HG03066 (cell line): Measurements from ENCODE around the gene FAM240B.

ENCODE experiments used
- ATAC-seq: cut with Tn5 transposase; IDR thresholded peaks from one replicate; pipeline ENCODE4 v1.9.1; 2021; ENCODE audit warnings: low read depth; ENCODE audit not compliant: unreplicated experiment

Gene FAM240B

DNA sequence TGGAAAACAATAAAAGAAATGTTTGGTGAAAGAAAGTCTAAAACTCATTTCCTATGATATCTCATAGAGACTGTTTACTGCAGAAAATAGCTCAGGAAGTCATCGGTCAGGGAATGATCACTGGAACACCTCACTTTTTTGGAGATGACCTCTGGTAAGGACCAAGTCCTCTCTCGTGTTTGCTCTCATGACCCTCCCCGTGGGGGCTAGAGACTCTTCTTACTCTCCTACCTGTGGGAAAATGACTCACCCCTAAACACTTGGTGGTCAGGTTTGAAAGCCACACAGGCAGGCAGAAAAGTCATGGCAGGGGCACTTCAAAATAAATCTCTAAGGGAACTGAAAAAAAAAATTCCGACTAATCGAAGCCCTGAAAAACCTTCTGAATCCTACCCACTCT is 48.2 kb downstream of the FAM240B start:
- no peak for ATAC-seq

DNA sequence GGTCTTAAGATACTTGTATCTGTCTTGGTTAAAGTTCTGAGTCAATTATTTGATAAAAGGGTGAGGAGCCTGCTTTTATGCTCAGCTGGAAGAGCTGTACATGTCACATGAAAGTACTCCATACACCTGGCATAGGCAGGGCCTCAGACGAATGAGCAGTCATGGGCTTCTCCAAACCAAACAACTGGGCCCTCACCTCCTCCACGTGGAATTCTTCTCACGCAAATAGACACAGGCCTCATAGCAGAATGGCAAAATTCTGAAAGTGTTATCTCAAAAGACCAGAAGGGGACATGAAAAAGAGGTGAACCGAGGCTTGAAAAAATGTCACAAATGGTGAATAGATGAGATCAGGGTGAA is 48.6 kb downstream of the FAM240B start:
- no peak for ATAC-seq

- ATAC-seq = no peak
Observed at GRCh38 chr9:38670542-38671371, 49.2 kb downstream of the FAM240B start.

DNA sequence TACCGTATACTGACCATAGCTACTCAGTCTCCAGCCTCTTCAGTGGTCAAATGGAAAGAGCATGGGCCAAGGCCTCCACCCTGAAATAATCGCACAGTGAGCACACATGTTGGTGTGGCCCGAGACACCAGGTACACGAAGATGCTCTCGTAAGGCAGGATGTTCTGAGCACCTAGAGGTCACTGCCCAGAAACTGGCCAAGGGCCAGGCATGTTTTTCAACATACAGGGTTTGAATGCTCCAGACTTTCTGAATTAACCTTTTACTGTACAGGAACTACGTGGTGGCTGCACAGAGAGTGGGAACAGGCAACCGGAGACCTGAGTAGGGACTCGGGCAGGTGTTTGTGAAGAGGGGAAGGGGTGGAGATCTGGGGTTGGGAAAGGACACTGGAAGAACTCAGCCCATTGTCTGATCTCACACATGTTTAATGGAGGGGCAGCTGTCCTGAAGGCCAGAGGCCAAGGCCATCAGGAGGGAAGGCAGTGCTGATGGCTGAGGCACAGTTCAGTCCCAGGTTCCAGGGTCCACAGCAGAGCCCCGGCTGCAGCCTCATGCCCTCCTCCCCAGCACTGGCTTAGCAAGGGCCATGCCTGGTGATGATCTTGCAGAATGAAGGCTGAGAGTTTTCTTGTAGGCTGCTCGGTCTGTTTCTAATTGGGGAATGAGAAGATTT is 51.0 kb downstream of the FAM240B start:
- no peak for ATAC-seq

GRCh38 chr9:38662763-38663593 is 57.0 kb downstream of the FAM240B start:
- no peak for ATAC-seq

GRCh38 chr9:38659538-38659937 is 60.4 kb downstream of the FAM240B start:
- no peak for ATAC-seq

- ATAC-seq = no peak
Observed at GRCh38 chr9:38656896-38657295, 63.0 kb downstream of the FAM240B start.

DNA sequence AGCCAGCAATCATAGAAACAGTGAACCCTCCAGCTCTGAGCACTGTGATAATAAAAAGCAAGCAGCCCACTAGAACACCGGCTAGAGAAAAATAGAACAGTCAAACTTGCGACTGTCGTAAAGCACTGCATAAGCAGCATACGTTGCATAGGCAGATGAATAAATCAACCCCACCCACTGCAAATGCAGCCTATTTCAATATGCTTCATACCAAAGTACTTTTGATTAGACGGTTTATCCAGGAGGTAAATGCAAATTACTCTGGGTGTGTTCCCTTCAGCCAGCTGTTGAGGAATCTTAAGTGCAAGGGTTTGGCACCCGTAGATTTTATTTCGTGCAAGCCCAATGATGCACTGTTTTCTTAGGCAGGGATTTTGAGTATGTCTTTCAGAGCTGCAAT is 67.4 kb downstream of the FAM240B start:
- ATAC-seq = no peak

- no peak for ATAC-seq
Observed at GRCh38 chr9:38652044-38652443, 67.9 kb downstream of the FAM240B start.

GRCh38 chr9:38651400-38652042 is 68.4 kb downstream of the FAM240B start:
- ATAC-seq = no peak

DNA sequence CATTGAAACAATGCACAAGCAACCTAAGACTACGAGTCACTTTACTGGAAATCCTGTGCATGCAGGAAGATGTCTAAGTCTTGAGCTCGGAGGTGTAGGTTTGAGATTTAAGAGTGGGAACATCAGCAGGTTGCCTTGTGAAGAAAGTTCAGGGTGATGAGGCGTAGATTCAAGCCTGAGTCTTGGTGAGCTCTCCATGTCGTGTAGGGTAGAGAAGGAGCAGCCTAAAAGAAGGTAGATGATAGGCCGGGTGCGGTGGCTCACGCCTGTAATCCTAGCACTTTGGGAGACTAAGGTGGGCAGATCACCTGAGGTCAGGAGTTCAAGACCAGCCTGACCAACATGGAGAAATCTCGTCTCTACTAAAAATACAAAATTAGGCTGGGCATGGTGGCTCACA is 69.4 kb downstream of the FAM240B start:
- ATAC-seq = no peak

DNA sequence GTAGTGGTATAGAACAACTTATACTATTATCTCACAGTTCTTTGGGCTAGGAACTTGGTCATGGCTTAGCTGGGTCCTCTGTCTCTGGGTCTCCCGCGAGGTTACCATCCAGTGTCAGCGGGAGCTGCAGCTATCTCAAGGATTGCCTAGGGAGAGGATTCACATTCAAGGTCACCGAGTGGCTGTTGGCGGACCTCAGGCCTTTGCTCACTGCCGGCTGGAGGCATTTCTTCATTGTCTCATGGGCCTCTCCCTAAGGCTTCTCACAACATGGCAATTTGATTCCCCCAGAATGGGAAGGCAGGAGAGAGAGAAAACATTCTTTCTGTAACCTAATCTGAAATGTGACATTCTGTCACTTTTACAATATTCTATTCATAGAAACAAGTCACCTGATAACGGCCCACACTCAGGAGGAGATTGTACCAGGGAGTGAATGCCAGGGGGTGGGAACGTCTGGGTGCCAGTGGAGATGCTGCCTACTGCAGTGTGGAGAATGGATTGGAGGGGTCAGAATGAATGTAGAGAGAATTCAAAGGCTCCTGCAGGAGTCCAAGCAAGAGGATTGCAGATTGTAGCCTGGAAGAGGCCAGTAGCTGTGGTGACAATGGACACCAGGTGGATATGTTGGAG is 70.1 kb downstream of the FAM240B start:
- no peak for ATAC-seq

- ATAC-seq = no peak
Observed at GRCh38 chr9:38644601-38645000, 75.3 kb downstream of the FAM240B start.
